ENCODE data around the gene TMEFF1. TPM values are rescaled to one million over a fixed set of nuclear protein-coding genes. Genes with fewer than 3 reads are reported as not detected.

The TMEFF1 gene
- total RNA-seq, 1 experiment from 2014 or later: 2.7 TPM

DNA sequence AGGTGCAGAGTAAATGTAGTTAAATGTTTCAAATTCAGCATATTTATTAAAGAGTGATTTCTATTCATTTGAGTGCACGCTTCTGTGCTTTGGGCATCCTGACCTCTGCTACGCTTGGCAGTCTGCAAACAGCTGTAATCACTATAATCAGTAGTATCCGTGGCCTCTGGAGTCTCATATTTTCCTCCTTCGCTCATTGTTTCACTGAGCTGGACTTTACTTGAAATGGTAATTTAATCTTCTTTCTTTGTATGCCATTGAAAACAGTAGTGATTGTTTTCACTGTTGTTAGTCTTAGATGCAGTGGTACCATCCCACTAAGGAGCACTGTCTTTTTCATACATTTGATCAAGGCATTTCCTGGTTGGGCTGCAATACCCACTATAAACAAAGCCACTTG is 61.5 kb downstream of the TMEFF1 start:
- intact Hi-C loops (cut with micrococcal nuclease; ENCODE audit: unreplicated experiment): no loop called here
- H3K4me3 Mint-ChIP-seq (ENCODE audit: unreplicated experiment): no peak overlapping the region
- POLR2A ChIA-PET: no interaction called here
- H3K9me3 Mint-ChIP-seq (ENCODE audit: unreplicated experiment): no peaks in the 10 kb centered on the region
- no TSS peak for BruUV-seq (replicated peaks)
- H3K4me1 Mint-ChIP-seq (ENCODE audit: low read depth, unreplicated experiment): no peaks in the 10 kb centered on the region
- no peak for DNase-seq
- Histone ChIP-seq H3K4me1 (no peaks in the 10 kb centered on the region), H3K36me3 (ENCODE audit: control insufficient read depth, insufficient read depth, low read length) (no peaks in the 10 kb centered on the region), H3K27me3 (replicated peaks; ENCODE audit: control insufficient read depth, insufficient read depth, low read length) (no peaks in the 10 kb centered on the region), H3K9me3 (0 out of 2 replicates have a peak, but pooled peaks cover 2% of the 10 kb centered on the region), H3K4me3 (ENCODE audit: low read depth, low read length) (no peak overlapping the region)
- TF ChIP-seq, protein P1, sequence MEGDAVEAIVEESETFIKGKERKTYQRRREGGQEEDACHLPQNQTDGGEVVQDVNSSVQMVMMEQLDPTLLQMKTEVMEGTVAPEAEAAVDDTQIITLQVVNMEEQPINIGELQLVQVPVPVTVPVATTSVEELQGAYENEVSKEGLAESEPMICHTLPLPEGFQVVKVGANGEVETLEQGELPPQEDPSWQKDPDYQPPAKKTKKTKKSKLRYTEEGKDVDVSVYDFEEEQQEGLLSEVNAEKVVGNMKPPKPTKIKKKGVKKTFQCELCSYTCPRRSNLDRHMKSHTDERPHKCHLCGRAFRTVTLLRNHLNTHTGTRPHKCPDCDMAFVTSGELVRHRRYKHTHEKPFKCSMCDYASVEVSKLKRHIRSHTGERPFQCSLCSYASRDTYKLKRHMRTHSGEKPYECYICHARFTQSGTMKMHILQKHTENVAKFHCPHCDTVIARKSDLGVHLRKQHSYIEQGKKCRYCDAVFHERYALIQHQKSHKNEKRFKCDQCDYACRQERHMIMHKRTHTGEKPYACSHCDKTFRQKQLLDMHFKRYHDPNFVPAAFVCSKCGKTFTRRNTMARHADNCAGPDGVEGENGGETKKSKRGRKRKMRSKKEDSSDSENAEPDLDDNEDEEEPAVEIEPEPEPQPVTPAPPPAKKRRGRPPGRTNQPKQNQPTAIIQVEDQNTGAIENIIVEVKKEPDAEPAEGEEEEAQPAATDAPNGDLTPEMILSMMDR (IDR thresholded peaks at IDR 0.05; ENCODE audit: insufficient read depth in 1 of 2, low read depth in 1 of 2, low read length in 1 of 2, severe bottlenecking in 1 of 2, unreplicated experiment in 1 of 2): no peak
- no peaks in the 10 kb centered on the region for H3K36me3 Mint-ChIP-seq (ENCODE audit: insufficient read depth, unreplicated experiment)
- CTCF ChIA-PET: no interaction called here
- H3K27ac Mint-ChIP-seq (ENCODE audit: unreplicated experiment): no peak overlapping the region
- H3K27me3 Mint-ChIP-seq (ENCODE audit: insufficient read depth, unreplicated experiment): no peaks in the 10 kb centered on the region

- TF ChIP-seq, protein P1 (IDR thresholded peaks at IDR 0.05; ENCODE audit: insufficient read depth in 1 of 2, low read depth in 1 of 2, low read length in 1 of 2, severe bottlenecking in 1 of 2, unreplicated experiment in 1 of 2): no peak
- Mint-ChIP-seq H3K4me1 (ENCODE audit: low read depth, unreplicated experiment) (no peaks in the 10 kb centered on the region), H3K27me3 (ENCODE audit: insufficient read depth, unreplicated experiment) (no peaks in the 10 kb centered on the region), H3K4me3 (ENCODE audit: unreplicated experiment) (no peak overlapping the region), H3K9me3 (ENCODE audit: unreplicated experiment) (no peaks in the 10 kb centered on the region), H3K27ac (ENCODE audit: unreplicated experiment) (no peak overlapping the region), H3K36me3 (ENCODE audit: insufficient read depth, unreplicated experiment) (peaks cover 6% of the 10 kb centered on the region)
- H3K9me3 ChIP-seq: no peaks in the 10 kb centered on the region
- intact Hi-C loops (cut with micrococcal nuclease; ENCODE audit: unreplicated experiment): no loop called here
- no peak for DNase-seq
- H3K4me3 ChIP-seq (ENCODE audit: low read depth, low read length): no peak overlapping the region
- BruUV-seq (replicated peaks): no TSS peak
- H3K36me3 ChIP-seq (ENCODE audit: control insufficient read depth, insufficient read depth, low read length): no peaks in the 10 kb centered on the region
- H3K27me3 ChIP-seq (replicated peaks; ENCODE audit: control insufficient read depth, insufficient read depth, low read length): no peaks in the 10 kb centered on the region
- ChIA-PET POLR2A (no interaction called here), CTCF (no interaction called here)
- no peaks in the 10 kb centered on the region for H3K4me1 ChIP-seq
These were observed 67.4 kb downstream of the TMEFF1 start for GRCh38 chr9:100540327-100540726.

DNA sequence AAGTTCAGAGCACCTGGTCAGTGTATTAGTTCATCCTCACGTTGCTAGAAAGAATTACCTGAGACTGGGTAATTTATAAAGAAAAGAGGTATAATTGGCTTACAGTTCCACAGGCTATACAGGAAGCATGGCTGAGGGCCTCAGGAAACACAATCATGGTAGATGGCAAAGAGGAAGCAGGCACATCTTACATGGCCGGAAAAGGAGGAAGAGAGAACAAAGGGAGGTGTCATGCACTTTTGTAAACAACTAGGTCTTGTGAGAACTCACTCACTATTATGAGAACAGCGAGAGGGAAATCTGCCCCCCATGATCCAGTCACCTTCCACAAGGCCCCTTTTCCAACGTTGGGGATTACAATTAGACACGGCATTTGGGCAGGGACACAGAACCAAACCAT is 76.1 kb downstream of the TMEFF1 start:
- TF ChIP-seq, protein P1 (IDR thresholded peaks at IDR 0.05; ENCODE audit: insufficient read depth in 1 of 2, low read depth in 1 of 2, low read length in 1 of 2, severe bottlenecking in 1 of 2, unreplicated experiment in 1 of 2): no peak
- H3K36me3 Mint-ChIP-seq (ENCODE audit: insufficient read depth, unreplicated experiment): no peaks in the 10 kb centered on the region
- Histone ChIP-seq H3K4me1 (no peaks in the 10 kb centered on the region), H3K9me3 (no peaks in the 10 kb centered on the region), H3K4me3 (ENCODE audit: low read depth, low read length) (no peak overlapping the region), H3K27me3 (replicated peaks; ENCODE audit: control insufficient read depth, insufficient read depth, low read length) (no peaks in the 10 kb centered on the region), H3K36me3 (ENCODE audit: control insufficient read depth, insufficient read depth, low read length) (no peaks in the 10 kb centered on the region)
- CTCF ChIA-PET: no interaction called here
- H3K4me3 Mint-ChIP-seq (ENCODE audit: unreplicated experiment): no peak overlapping the region
- H3K9me3 Mint-ChIP-seq (ENCODE audit: unreplicated experiment): no peaks in the 10 kb centered on the region
- no peaks in the 10 kb centered on the region for H3K27me3 Mint-ChIP-seq (ENCODE audit: insufficient read depth, unreplicated experiment)
- no peak overlapping the region for H3K27ac Mint-ChIP-seq (ENCODE audit: unreplicated experiment)
- no TSS peak for BruUV-seq (replicated peaks)
- POLR2A ChIA-PET: no interaction called here
- no peak for DNase-seq
- H3K4me1 Mint-ChIP-seq (ENCODE audit: low read depth, unreplicated experiment): no peaks in the 10 kb centered on the region
- intact Hi-C loops (cut with micrococcal nuclease; ENCODE audit: unreplicated experiment): no loop called here
